ENCODE data around the gene LRRC4B.
"Not testable (repeated sequence)": the region's sequence is repeated elsewhere in the genome, so short reads cannot be mapped to it uniquely, and the experiment has no call there.

The LRRC4B gene

GRCh38 chr19:50567882-50568727 lies at the start of gene LRRC4B:
LRRC4B (minus strand) TSS chr19:50568435; CDS start chr19:50548838, 19,597 bp downstream.
- no peak for DNase-seq

GRCh38 chr19:50612504-50613404 lies 44.5 kb upstream of the LRRC4B start:
- DNase-seq, result not testable (repeated sequence)

GRCh38 chr19:50607874-50608785 lies 39.9 kb upstream of the LRRC4B start:
- peak; percentile 57 for DNase-seq

- no peak for DNase-seq
These were observed 39.2 kb upstream of the LRRC4B start for GRCh38 chr19:50607388-50607787.

GRCh38 chr19:50606059-50606836 lies 38.0 kb upstream of the LRRC4B start:
- not testable (repeated sequence) for DNase-seq

GRCh38 chr19:50604264-50605073 lies 36.2 kb upstream of the LRRC4B start:
- not testable (repeated sequence) for DNase-seq

GRCh38 chr19:50602935-50603334 lies 34.7 kb upstream of the LRRC4B start:
- DNase-seq, result no peak

GRCh38 chr19:50602496-50602895 lies 34.3 kb upstream of the LRRC4B start:
- no peak for DNase-seq

GRCh38 chr19:50602089-50602422 lies 33.8 kb upstream of the LRRC4B start:
- DNase-seq, result no peak

- no peak for DNase-seq
These were observed 33.3 kb upstream of the LRRC4B start for GRCh38 chr19:50601407-50602088.

- DNase-seq, result no peak
These were observed 31.2 kb upstream of the LRRC4B start for GRCh38 chr19:50599427-50599826.

- no peak for DNase-seq
These were observed 22.0 kb upstream of the LRRC4B start for GRCh38 chr19:50590191-50590590.

- not testable (repeated sequence) for DNase-seq
These were observed 13.8 kb upstream of the LRRC4B start for GRCh38 chr19:50581795-50582660.

- DNase-seq, result no peak
These were observed 12.9 kb upstream of the LRRC4B start for GRCh38 chr19:50580970-50581634.

- DNase-seq, result no peak
These were observed 12.0 kb upstream of the LRRC4B start for GRCh38 chr19:50580240-50580639.

GRCh38 chr19:50576769-50577168 lies 8.5 kb upstream of the LRRC4B start:
- DNase-seq, result not testable (repeated sequence)

- DNase-seq, result no peak
These were observed 5.7 kb upstream of the LRRC4B start for GRCh38 chr19:50573741-50574461.

GRCh38 chr19:50570997-50571396 lies 2.8 kb upstream of the LRRC4B start:
- no peak for DNase-seq
